HG03039 (cell line): Measurements from ENCODE around the gene EHMT1.
"Not testable (repeated sequence)": the region's sequence is repeated elsewhere in the genome, so short reads cannot be mapped to it uniquely, and the experiment has no call there.

Experiments
- ATAC-seq: cut with Tn5 transposase; IDR thresholded peaks from one replicate; pipeline ENCODE4 v1.9.1; 2021; ENCODE audit warnings: mild to moderate bottlenecking, moderate library complexity; ENCODE audit not compliant: unreplicated experiment

The EHMT1 gene

GRCh38 chr9:137800196-137801022, 181.6 kb downstream of the EHMT1 start:
- ATAC-seq = no peak

- no peak for ATAC-seq
These were observed 182.2 kb downstream of the EHMT1 start for GRCh38 chr9:137801023-137801319.

- no peak for ATAC-seq
These were observed 183.2 kb downstream of the EHMT1 start for GRCh38 chr9:137802021-137802420.

GRCh38 chr9:137802521-137803243, 183.9 kb downstream of the EHMT1 start:
- ATAC-seq = no peak

- no peak for ATAC-seq
These were observed 186.3 kb downstream of the EHMT1 start for GRCh38 chr9:137804908-137805630.

- no peak for ATAC-seq
These were observed 189.2 kb downstream of the EHMT1 start for GRCh38 chr9:137807721-137808703.

GRCh38 chr9:137809040-137809576, 190.3 kb downstream of the EHMT1 start:
- no peak for ATAC-seq

- not testable (repeated sequence) for ATAC-seq
These were observed 191.1 kb downstream of the EHMT1 start for GRCh38 chr9:137809726-137810450.

GRCh38 chr9:137811283-137811870, 192.6 kb downstream of the EHMT1 start:
- no peak for ATAC-seq

- ATAC-seq = no peak
These were observed 193.7 kb downstream of the EHMT1 start for GRCh38 chr9:137812356-137813023.

GRCh38 chr9:137813167-137813566, 194.4 kb downstream of the EHMT1 start:
- no peak for ATAC-seq

- no peak for ATAC-seq
These were observed 195.0 kb downstream of the EHMT1 start for GRCh38 chr9:137813651-137814415.

- ATAC-seq = no peak
These were observed 195.6 kb downstream of the EHMT1 start for GRCh38 chr9:137814436-137814835.

GRCh38 chr9:137814841-137815240, 196.0 kb downstream of the EHMT1 start:
- ATAC-seq = no peak

- no peak for ATAC-seq
These were observed 196.8 kb downstream of the EHMT1 start for GRCh38 chr9:137815256-137816255.

- no peak for ATAC-seq
These were observed 197.9 kb downstream of the EHMT1 start for GRCh38 chr9:137816531-137817235.
